ENCODE measurements around the gene CYP2D6.
"Not testable (repeated sequence)": the region's sequence is repeated elsewhere in the genome, so short reads cannot be mapped to it uniquely, and the experiment has no call there.

The CYP2D6 gene

GRCh38 chr22:42131562-42131961, 952 bp upstream of the CYP2D6 start:
- no peak for DNase-seq

GRCh38 chr22:42130182-42130581, 428 bp downstream of the CYP2D6 start:
- DNase-seq: not testable (repeated sequence)

GRCh38 chr22:42128776-42129694, 1.6 kb downstream of the CYP2D6 start:
- DNase-seq: peak in 1 of 2 experiments; percentile 32

- not testable (repeated sequence) for DNase-seq
Observed at GRCh38 chr22:42128007-42128406, 2.6 kb downstream of the CYP2D6 start.

- DNase-seq: no peak
Observed at GRCh38 chr22:42127606-42128005, 3.0 kb downstream of the CYP2D6 start.

GRCh38 chr22:42123529-42123928, 7.1 kb downstream of the CYP2D6 start:
- DNase-seq: not testable (repeated sequence)

- DNase-seq: peak; percentile 31 to 45
Observed at GRCh38 chr22:42120231-42121021, 10.2 kb downstream of the CYP2D6 start.

- peak; percentile 19 to 23 for DNase-seq
Observed at GRCh38 chr22:42116848-42117424, 13.7 kb downstream of the CYP2D6 start.

GRCh38 chr22:42115420-42115830, 15.2 kb downstream of the CYP2D6 start:
- not testable (repeated sequence) for DNase-seq

- peak in 1 of 2 experiments; percentile 30 for DNase-seq
Observed at GRCh38 chr22:42114721-42115120, 15.9 kb downstream of the CYP2D6 start.

- DNase-seq: not testable (repeated sequence)
Observed at GRCh38 chr22:42112793-42113192, 17.8 kb downstream of the CYP2D6 start.

- no peak for DNase-seq
Observed at GRCh38 chr22:42111798-42112197, 18.8 kb downstream of the CYP2D6 start.

- no peak for DNase-seq
Observed at GRCh38 chr22:42108848-42109247, 21.8 kb downstream of the CYP2D6 start.

- not testable (repeated sequence) for DNase-seq
Observed at GRCh38 chr22:42104332-42104860, 26.2 kb downstream of the CYP2D6 start.

GRCh38 chr22:42101199-42101598, 29.4 kb downstream of the CYP2D6 start:
- no peak for DNase-seq

GRCh38 chr22:42091455-42091782, 39.2 kb downstream of the CYP2D6 start:
- peak in 1 of 2 experiments; percentile 20 for DNase-seq

GRCh38 chr22:42090596-42091454, 39.8 kb downstream of the CYP2D6 start, which contains the start of gene NDUFA6:
NDUFA6 (minus strand) TSS chr22:42090772; CDS start chr22:42090744, 28 bp downstream.
- DNase-seq: peak; percentile 96 to 98

- no peak for DNase-seq
Observed at GRCh38 chr22:42086051-42086450, 44.6 kb downstream of the CYP2D6 start.

- no peak for DNase-seq
Observed at GRCh38 chr22:42084874-42085273, 45.7 kb downstream of the CYP2D6 start.

GRCh38 chr22:42083119-42083518, 47.5 kb downstream of the CYP2D6 start:
- DNase-seq: no peak

GRCh38 chr22:42080287-42080686, 50.3 kb downstream of the CYP2D6 start:
- peak; percentile 22 to 34 for DNase-seq
